Cardiac fibroblast (primary cell): Measurements from ENCODE around the gene AGBL4.

Source experiments
- DNase-seq, 2 donors: peaks; one replicate each; pipeline versions ENCODE4 v3.0.0 to v3.0.0-alpha.2; 2010; ENCODE audit warnings: low read depth in 2 of 2
- H3K4me3 ChIP-seq, 2 donors: replicated peaks in 1 of 2; 1 replicate in 1 of 2; 2 replicates in 1 of 2; pipeline ENCODE4 v1.5.1; 2011; ENCODE audit warnings: low read depth in 2 of 2, low read length in 2 of 2, mild to moderate bottlenecking in 2 of 2, moderate library complexity in 1 of 2
- CTCF ChIP-seq: IDR thresholded peaks from one replicate; pipeline ENCODE4 v1.5.1; 2011; ENCODE audit warnings: low read depth, mild to moderate bottlenecking, low read length, inconsistent platforms

The AGBL4 gene

GRCh38 chr1:48661726-48662463, 1361.9 kb downstream of the AGBL4 start:
- no peak for DNase-seq
- H3K4me3 ChIP-seq = no peak overlapping the region
- TF ChIP-seq CTCF = no peak

GRCh38 chr1:48659801-48660200, 1364.0 kb downstream of the AGBL4 start:
- TF ChIP-seq CTCF = no peak
- no peak overlapping the region for H3K4me3 ChIP-seq
- DNase-seq = no peak

- DNase-seq = no peak
- no peak for TF ChIP-seq CTCF
- no peak overlapping the region for H3K4me3 ChIP-seq
Measured at GRCh38 chr1:48657413-48657812, 1366.3 kb downstream of the AGBL4 start.

- no peak overlapping the region for H3K4me3 ChIP-seq
- DNase-seq = no peak
- TF ChIP-seq CTCF = no peak
Measured at GRCh38 chr1:48654606-48655210, 1369.0 kb downstream of the AGBL4 start.

GRCh38 chr1:48652334-48652733, 1371.4 kb downstream of the AGBL4 start:
- H3K4me3 ChIP-seq = no peak overlapping the region
- no peak for DNase-seq
- no peak for TF ChIP-seq CTCF

GRCh38 chr1:48649880-48650279, 1373.9 kb downstream of the AGBL4 start:
- H3K4me3 ChIP-seq = no peak overlapping the region
- DNase-seq = no peak
- no peak for TF ChIP-seq CTCF

- no peak for TF ChIP-seq CTCF
- H3K4me3 ChIP-seq = no peak overlapping the region
Measured at GRCh38 chr1:48645883-48646282, 1377.9 kb downstream of the AGBL4 start.

More at GRCh38 chr1:48645883-48646282, 1377.9 kb downstream of the AGBL4 start:
- no peak for DNase-seq
